Measurements from ENCODE around the gene NCOA3.
"Not testable (repeated sequence)": the region's sequence is repeated elsewhere in the genome, so short reads cannot be mapped to it uniquely, and the experiment has no call there.

Gene NCOA3

GRCh38 chr20:47500554-47500953 is 1.1 kb upstream of the NCOA3 start:
- DNase-seq (ENCODE audit: low read depth in 2 of 3, low spot score in 2 of 3): no peak

DNA sequence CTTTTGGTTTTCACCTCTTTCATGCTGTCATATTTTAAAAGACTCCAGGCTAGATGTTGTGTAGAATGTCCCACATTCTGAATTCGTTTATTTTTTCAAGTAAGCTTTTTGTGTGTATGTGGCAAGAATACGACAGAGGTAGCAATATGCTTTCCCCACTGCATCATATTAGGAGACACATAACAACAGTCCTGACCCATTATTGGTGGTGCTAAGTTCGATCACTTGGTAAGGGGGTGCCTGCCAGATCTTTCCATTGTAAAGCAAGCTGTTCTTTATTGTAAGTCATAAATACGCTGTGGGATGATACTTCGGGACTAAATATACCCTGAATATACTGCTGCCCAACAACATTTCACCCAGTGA is 588 bp upstream of the NCOA3 start:
- DNase-seq (ENCODE audit: low read depth in 2 of 3, low spot score in 2 of 3): no peak

- no peak for DNase-seq (ENCODE audit: low read depth in 2 of 3, low spot score in 2 of 3)
Observed at GRCh38 chr20:47502271-47503239, 868 bp downstream of the NCOA3 start.

- no peak for DNase-seq (ENCODE audit: low read depth in 2 of 3, low spot score in 2 of 3)
Observed at GRCh38 chr20:47503685-47504084, 2.0 kb downstream of the NCOA3 start.

DNA sequence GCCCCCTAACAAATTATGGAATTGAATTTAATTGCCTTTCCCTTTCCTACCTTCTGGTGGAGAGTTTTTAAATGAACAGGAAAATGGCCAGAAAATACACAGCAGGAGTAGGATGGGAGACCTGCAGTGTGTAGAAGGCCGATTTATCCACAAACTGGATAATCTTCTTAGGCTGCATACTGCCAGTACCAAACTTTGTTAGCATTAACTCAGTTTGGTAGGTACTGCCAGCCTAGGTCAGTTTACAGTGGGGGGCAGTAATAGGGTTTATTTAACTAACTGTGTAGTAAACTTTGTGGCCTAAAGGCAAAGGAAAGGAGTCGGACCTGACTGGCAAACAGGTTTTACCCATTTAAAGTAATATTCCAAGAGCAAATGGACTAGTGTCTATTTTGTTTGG is 4.6 kb downstream of the NCOA3 start:
- DNase-seq (ENCODE audit: low read depth in 2 of 3, low spot score in 2 of 3): no peak

- no peak for DNase-seq (ENCODE audit: low read depth in 2 of 3, low spot score in 2 of 3)
Observed at GRCh38 chr20:47506850-47507249, 5.2 kb downstream of the NCOA3 start.

DNA sequence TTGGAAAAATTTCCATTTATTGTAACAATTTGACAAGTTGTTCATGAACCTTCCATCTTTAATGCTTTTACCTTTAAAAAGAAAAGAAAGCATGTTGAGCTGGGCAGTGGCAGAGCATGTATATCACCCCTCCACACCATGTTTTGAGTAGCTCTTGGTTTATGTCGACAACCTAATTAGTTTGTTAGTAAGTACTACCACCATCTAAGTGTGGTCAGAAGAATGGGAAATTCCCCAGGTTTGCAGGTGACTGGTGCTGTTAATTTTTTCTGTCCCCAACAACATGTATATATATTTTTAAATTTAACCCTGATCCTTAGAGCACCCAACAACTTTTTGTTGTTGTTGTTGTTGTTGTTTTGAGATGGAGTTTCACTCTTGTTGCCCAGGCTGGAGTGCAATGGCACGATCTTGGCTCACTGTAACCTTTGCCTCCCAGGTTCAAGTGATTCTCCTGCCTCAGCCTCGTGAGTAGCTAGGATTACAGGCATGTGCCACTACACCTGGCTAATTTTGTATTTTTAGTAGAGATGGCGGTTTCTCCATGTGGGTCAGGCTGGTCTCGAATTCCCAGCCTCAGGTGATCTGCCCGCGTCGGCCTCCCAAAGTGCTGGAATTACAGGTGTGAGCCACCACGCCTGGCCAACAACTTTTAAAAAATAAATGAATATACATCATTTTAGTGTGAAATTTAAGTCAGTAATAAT is 5.7 kb downstream of the NCOA3 start:
- not testable (repeated sequence) for DNase-seq (ENCODE audit: low read depth in 2 of 3, low spot score in 2 of 3)

DNA sequence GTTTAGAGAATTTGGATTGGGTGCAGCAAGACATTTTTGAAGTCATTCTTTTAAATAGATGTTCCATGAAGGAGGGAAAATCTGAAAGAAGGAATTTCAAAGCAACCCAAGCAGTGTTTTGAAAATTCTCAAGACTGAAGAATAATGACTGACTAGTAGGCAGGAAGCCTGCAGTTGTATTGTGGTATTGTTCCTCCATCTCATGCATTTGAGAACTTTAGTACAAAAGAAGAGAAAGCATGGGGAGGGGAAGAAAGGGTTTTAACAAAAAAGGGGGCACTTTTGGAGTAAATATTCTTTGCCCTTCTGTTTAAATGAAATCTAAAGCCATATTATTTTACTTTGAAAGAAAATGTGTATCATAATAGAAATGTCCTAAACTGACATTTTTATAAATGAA is 6.6 kb downstream of the NCOA3 start:
- no peak for DNase-seq (ENCODE audit: low read depth in 2 of 3, low spot score in 2 of 3)

- no peak for DNase-seq (ENCODE audit: low read depth in 2 of 3, low spot score in 2 of 3)
Observed at GRCh38 chr20:47509104-47509661, 7.5 kb downstream of the NCOA3 start.

DNA sequence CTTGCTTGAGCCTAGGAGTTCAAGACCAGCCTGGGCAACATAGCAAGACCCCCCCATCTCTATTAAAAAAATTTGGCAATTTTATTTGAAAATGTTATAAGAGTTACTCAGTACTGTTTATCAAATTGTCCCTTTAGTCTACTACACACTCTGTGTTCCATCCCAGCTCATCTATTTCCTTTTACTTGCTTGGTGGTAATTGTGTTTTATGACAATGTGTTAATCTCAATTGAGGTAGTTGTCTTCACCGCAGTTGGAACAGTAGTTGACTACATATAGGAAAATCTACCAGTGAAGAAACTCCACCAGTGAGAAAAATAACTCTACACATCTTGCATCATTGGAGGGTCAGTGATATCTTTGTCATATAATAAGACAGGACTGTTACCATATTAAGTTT is 8.0 kb downstream of the NCOA3 start:
- no peak for DNase-seq (ENCODE audit: low read depth in 2 of 3, low spot score in 2 of 3)

DNA sequence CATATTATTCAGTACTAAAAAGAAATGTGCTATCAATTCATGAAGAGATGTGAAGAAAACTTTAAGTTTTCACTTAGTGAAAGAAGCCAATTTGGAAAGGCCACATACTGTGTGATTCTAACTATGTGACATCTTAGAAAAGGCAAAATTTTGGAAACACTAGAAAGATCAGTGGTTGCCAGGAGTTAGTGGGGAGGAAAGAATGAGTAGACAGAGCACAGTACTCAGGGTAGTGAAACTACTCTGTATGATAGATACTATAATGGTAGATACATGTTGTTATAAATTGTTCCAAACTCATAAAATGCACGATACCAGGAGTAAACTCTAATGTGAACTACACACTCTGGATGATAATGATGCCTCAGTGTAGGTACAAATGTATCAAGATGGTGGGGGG is 14.2 kb downstream of the NCOA3 start:
- no peak for DNase-seq (ENCODE audit: low read depth in 2 of 3, low spot score in 2 of 3)

DNA sequence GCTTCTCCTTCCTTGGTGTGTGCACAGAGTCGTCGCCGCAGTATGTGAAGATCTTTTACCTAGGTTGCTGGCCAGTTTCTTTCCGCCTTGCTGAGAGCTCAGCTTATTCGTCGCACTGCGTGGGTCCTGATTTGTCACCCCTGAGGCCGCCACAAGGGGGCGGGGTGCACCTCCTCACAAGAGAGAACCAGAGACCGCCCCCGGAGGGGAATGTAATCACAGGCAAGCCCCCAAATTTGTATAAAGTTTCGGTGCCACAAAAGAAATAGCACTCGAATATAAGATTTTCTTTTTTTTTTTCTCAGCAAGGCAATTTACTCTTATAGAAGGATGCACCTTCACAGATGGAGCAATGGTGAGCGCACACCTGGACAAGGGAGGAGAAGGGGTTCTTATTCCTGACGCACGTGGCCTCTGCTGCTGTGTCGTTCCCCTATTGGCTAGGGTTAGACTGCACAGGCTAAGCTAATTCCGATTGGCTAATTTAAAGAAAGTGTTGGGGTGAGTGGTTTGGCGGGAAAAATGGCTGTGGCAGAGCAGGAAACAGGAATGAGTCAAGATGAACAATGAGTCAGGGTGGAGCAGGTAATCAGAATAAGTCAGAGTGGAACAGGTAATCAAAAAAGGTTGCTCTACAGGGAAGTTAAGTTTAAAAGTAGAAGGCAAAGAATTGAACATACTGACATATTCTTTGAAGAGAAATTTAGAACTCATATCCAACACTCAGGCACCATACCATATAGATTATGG is 19.5 kb downstream of the NCOA3 start:
- no peak for DNase-seq (ENCODE audit: low read depth in 2 of 3, low spot score in 2 of 3)

DNA sequence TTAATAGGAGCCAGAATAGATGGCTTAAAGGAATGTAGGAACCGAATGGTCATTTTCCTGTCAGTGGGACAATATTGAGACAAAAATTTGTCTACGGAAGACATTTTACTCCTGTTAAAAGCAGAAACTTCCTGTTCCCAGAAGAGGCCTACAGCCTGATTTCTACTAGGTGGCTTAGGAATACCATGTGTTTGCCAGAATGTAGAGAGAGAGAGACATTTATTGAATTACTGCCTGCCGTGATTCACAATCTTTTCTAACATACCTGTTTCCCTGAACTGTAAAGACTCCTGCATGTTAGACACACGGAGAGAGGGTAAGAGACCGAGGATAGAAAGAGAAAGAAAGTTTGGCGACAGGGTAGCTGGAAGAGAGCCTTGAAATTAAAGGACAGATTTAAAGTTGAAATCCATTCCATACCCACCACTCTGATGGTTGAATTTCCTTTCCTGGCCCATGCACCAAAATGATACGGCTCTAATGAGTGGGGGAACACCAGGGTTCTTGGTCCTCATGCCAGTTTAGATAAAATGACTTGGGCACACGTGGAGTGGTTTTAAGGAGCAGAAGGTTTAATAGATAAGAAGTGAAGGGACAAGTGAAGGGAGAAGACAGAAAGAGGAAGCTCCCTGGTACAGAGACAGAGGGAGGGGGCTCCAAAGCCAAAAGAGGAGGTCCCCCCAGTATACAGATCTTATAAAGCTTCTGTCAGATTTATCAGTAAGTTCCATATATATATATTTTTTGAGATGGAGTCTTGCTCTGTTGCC is 22.5 kb downstream of the NCOA3 start:
- DNase-seq (ENCODE audit: low read depth in 2 of 3, low spot score in 2 of 3): no peak

- DNase-seq (ENCODE audit: low read depth in 2 of 3, low spot score in 2 of 3): no peak
Observed at GRCh38 chr20:47527004-47527800, 25.5 kb downstream of the NCOA3 start.

DNA sequence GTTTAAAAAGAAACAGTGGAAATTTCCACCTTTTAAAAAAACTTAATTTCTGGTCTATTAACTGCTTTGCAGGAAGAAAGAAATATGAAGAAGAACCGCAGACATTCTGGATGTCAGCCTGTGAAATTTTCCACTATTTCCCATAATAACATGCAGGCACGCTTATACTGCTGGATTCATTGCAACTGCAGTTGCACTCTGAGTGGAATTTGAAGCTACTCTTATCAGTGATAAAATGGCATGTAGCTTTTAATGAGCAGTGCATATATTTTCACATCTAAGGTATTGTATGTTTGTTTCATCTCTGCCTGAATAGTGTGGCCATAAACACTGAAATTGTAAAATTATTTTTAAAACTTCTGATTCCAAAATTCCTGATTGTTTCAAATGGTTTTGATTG is 28.2 kb downstream of the NCOA3 start:
- no peak for DNase-seq (ENCODE audit: low read depth in 2 of 3, low spot score in 2 of 3)

DNA sequence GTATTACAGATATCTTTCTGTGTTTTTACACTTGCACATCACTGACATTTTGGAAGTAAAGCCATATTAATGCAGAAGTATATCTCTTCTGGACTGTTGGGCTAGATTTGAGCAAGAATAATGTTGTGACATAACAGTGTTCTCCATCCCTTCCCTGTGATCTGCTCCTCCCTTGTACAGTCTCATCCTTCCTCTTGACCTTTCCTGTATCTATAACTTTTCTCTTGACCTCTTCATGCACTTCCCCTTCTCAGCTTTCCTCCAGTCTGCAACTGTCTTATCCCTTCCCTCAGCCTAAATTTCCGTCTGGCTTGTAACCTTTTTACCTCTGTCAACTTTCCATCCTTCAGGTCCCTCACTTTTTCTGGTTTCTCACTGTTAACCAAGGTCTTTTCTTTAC is 29.8 kb downstream of the NCOA3 start:
- DNase-seq (ENCODE audit: low read depth in 2 of 3, low spot score in 2 of 3): no peak

GRCh38 chr20:47532002-47532401 is 30.3 kb downstream of the NCOA3 start:
- DNase-seq (ENCODE audit: low read depth in 2 of 3, low spot score in 2 of 3): no peak

DNA sequence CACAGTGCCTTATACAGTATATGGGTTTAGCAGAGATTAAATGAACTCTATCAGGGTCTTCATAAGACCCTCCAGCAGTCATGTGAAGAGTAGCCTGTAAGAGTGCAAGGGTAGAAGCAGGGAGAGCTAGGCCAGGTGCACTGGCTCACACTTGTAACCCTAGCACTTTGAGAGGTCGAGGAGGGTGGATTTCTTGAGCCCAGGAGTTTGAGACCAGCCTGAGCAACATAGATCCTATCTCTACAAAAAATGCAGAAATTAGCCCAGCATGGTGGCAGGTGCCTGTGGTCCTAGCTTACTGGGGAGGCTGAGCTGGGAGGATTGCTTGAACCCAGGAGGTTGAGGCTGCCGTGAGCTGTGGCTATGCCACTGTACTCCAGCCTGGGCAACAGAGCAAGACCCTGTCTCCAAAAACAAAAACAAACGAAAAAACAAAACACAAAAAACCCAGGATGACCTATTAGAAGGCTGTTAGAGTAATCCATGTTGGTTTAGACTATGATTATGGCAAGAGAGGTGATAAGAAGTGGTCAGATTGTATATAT is 31.9 kb downstream of the NCOA3 start:
- no peak for DNase-seq (ENCODE audit: low read depth in 2 of 3, low spot score in 2 of 3)

DNA sequence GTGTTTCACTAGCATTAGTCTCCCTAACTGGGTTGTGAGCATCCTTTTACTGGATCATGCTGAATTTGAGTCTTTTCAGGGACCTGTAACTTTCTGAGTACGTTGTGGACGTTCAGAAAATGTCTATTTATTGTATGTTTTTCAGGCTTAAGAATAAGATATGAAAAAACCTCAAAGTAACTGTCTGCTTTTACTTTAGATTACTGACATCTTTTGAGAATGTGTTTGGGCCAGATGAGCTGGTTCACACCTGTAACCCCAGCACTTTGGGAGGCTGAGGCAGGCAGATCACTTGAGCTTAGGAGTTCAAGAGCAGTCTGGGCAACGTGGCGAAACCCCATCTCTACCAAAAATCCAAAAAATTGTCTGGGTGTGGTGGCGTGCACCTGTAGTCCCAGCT is 32.7 kb downstream of the NCOA3 start:
- DNase-seq (ENCODE audit: low read depth in 2 of 3, low spot score in 2 of 3): no peak

- DNase-seq (ENCODE audit: low read depth in 2 of 3, low spot score in 2 of 3): no peak
Observed at GRCh38 chr20:47535088-47535487, 33.4 kb downstream of the NCOA3 start.
